GM12872 (cell line): Measurements from ENCODE around the gene SND1.

Experiments used
- TF ChIP-seq, protein P1 (sequence below): IDR thresholded peaks from 3 replicates; pipeline ENCODE4 v1.5.1; 2011; ENCODE audit warnings: low read depth, mild to moderate bottlenecking, low read length, moderate library complexity; ENCODE audit not compliant: insufficient read depth

SND1 gene

DNA sequence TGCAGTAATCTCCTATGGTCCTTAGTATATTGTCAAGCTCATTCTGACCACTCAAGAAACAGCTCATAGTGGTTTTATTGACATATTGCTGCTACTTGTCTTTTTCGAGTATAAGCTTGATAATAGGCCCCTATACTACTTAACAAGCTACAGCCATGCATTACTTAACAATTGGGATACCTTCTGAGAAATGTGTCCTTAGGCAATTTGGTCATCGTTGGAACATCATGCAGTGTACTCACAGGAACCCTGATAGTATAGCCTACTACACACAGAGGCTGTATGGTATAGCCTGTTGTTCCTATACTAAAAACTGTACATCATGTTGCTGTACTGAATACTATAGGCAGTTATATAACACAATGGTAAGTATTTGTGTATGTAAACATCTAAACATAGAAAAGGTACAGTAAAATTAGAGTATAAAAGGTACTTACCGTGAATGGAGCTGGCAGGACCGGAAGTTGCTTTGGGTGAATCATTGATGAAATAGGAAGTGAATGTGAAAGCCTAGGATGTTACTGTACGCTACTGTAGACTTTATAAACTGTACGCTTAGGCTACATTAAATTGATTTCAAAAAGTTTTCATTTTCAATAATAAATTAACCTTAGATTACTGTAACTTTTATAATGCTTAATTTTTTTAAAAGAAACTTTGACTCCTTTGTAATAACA lies 218.4 kb downstream of the SND1 start:
- TF ChIP-seq, protein P1, sequence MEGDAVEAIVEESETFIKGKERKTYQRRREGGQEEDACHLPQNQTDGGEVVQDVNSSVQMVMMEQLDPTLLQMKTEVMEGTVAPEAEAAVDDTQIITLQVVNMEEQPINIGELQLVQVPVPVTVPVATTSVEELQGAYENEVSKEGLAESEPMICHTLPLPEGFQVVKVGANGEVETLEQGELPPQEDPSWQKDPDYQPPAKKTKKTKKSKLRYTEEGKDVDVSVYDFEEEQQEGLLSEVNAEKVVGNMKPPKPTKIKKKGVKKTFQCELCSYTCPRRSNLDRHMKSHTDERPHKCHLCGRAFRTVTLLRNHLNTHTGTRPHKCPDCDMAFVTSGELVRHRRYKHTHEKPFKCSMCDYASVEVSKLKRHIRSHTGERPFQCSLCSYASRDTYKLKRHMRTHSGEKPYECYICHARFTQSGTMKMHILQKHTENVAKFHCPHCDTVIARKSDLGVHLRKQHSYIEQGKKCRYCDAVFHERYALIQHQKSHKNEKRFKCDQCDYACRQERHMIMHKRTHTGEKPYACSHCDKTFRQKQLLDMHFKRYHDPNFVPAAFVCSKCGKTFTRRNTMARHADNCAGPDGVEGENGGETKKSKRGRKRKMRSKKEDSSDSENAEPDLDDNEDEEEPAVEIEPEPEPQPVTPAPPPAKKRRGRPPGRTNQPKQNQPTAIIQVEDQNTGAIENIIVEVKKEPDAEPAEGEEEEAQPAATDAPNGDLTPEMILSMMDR: no peak

DNA sequence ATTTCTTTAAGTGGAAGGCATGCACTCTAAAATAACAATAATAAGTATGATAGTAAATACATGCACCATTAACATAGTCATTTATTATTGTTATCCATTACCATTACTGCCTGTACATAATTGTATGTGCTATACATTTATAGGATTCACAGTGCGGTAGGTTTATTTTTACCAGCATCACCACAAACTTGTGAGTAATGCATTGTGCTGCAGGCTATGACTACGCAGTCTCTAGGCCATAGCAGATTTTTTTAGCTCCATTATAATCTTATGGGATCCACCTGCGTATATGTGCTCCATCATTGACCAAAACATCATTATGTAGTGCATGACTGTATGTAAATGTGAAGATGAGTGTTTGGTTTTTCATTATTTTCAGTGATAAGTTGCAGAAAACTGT lies 219.2 kb downstream of the SND1 start:
- TF ChIP-seq, protein P1: no peak

DNA sequence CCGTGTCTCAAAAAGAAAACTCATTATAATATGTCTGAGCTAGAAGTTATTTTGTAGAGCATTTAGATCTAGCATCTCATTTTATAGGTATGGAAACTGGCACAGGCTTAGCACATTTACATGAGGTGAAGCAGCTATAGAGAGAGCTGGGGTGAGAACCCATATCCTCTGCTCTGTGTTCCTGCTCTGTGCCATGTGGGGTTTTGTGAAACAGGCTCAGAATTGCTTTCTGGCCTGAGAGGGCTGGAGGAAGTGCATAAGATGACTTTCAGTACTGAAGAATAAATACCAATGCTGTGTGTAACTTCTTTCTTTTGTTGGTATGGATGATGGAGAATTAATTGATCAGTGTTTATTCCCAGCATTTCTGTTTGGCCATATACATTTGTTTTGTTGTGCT lies 220.1 kb downstream of the SND1 start:
- TF ChIP-seq, protein P1: no peak

DNA sequence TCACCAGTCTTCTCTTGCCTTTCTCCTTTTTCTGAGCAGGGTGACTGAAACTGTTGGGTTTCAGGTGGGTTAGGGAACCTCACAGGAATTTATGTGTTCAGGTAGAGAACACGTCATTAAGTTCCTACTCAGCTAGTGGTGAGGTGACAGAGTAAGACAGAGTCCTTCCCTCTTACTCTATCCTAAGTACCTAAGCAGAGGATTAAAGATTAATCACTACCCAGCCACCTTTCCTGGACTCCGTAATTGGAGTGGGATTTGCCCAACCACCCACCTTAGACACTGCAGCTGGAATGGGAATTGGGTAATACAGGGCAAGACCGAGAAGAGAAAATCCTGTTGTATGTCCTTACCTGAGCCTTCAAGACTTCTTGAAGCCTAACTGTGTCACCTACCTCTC lies 221.2 kb downstream of the SND1 start:
- TF ChIP-seq, protein P1: no peak

DNA sequence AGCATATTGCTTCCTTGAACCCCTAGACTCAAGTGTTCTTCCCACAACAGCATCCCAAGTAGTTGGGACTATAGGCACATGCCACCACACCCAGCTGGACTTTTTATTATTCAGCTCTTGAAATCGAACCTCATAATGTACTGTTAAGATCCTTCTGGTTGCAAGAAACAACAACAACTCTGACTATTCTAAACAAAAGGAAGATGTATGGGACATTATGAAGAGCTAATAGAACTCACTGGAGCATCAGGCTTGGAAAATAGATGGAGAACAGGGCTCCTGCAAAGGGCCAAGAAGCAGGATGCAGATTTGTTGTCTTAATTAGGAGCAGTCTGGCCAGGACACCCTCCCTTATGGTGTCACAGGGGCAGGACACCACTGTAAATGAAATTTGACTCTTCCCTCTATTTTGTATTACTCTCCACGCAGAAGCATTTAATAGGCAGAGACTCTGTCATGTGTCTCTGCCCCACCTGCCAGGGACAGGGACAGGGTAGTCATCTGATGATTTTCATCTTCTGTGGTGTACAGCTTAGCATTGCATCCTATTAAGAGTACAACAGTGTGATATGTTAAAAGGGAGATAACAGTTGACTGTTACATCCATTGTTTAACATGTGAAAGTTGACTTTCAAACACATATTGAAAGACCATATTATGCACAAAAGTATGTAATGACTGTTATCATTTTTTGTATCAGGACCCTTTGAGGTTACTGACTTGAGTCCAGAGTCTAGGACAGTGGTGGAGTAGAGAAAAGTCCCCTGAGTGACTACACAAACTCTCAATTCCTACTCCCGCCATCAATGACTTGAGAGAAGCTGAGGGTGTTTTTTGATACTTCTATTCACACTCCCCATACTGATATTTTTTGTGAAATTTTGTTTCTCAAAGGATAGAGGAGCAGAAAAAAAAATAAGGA lies 222.0 kb downstream of the SND1 start:
- TF ChIP-seq, protein P1: no peak

DNA sequence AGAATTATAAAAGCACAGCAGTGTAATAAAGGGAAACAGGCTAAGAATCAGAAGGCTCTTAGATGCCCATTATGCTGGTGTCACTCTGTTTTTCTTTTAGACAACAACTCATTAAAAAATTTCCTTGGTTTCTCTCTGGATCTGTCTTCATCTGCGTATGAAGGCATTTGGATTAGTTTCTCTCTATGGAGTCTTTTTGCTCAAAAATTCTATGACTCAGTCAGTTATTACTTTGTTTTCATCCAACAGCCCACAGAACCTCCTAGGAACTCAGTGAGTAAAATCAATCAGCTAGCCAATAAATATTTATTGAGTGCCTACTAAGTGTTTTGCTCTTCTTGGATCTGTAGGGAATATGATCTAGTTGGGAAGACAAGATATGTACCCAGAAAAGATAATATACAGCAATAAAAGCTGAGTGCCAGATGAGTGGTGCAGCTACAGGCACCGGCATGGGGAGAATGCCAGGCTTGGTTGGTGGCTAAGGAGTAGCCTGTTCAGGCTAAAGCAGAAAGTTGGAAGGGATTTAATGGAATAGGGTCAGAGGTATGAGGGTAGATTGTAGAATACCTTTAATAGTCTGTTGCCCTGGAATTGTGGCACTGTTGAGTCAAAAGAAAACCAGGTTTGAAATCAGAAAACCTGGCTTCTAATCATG lies 223.1 kb downstream of the SND1 start:
- TF ChIP-seq, protein P1: no peak

DNA sequence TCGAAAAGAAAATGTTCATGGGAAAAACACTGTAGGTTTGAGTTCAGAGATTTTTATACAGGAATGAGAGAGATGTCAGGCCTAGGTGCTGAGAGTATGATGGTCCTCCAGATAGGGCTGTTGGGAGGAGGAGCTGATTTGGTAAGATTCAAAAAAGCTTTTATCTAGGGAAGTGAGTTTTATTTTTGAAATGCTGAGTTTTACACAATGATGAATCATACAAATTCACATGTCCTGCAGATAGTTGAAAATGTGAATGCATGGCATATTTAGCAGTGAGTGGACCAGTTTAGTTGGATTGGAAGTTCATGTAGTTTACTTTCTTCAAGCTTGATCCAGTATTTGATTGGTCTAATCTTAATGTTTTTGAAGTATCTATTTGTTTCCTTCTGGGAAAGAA lies 224.4 kb downstream of the SND1 start:
- TF ChIP-seq, protein P1: no peak
